Kidney capillary endothelial cell (primary cell): ENCODE data around the gene VCAM1.
"Not testable (repeated sequence)": the region's sequence is repeated elsewhere in the genome, so short reads cannot be mapped to it uniquely, and the experiment has no call there.

Source experiments
- DNase-seq: peaks from one replicate; pipeline ENCODE4 v3.0.0-alpha.2; 2018; ENCODE audit warnings: low spot score

The VCAM1 gene

DNA sequence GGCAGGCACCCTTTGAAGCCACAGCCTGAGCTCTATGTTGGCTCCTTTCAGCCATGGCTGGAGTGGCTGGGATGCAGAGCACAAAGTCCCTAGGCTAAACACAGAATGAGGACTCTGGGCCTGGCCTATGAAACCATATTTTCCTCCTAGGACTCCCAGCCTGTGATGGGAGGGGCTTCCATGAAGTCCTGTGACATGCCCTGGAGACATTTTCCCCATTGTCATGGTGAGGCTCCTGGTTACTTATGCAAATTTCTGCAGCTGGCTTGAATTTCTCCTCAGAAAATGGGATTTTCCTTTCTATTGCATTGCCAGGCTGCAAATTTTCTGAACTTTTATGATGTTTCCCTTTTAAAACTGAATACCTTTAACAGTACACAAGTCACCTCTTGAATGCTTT lies 61.3 kb downstream of the VCAM1 start:
- DNase-seq: no peak

DNA sequence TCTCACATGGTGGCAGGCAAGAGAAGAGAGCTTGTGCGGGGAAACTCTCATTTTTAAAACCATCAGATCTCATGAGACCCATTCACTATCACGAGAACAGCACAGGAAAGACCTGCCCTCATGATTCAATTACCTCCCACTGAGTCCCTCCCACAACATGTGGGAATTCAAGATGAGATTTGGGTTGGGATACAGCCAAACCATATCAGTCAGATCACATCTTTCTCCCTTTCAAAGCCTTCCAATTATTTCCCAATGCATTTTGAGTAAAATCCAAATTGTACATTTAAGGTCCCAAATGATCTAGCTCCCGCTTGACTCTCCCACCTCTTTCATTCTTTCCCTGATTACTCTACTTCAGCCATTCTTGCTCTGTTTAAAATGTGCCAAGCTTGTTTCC lies 62.2 kb downstream of the VCAM1 start:
- DNase-seq: not testable (repeated sequence)

DNA sequence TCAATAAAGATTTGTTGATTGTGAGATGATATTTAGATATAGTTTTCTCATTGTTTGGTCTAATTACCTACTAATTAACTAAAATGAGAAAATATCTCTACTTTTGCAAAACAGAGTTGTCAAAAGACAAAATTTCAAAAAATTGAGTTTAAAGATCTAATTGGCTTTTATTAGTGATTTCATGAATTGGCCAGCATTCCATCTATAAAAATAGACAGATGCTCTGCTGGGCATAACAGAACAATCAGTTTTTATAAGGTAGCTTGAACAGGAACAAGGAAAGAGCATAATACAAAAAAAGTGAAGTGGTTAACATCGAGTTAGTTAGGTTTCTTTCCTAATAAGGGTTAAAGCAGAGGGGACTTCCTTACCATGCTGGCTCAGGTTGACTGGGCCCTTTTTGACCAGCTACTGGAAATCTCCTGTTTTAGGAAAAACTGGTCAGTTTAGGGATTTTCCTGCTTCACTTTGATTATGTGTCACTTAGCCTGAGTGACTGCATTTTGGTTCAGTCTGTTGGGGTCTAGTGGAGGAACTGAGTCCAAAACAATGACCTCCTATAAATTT lies 63.0 kb downstream of the VCAM1 start:
- DNase-seq: no peak

DNA sequence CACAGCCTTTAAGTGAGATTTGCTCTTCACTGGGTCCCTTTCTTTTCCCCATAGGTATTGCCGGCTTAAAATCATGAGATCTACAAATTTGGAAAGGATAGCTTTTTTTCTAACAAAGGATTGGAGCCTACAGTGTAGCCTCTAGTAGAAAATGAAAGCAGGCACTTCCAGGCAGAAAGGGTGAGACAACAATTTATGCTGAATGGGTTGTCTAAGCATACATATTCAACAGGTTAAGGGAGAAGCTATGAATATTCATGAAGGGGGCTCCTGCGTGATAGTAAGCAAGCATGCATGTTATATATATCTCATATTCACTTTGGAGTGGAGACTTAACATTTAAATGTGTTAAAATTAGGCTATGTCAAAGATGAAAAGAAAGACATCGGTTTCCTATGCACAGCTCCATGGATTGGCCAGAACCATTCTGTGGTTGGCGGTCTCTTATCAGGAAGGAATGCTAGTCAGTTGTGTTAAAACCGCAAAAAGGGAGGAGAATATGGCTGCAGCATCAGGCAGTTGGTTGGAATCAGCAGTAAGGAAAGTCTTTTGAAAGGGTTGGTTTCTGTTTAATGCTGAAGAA lies 66.0 kb downstream of the VCAM1 start:
- no peak for DNase-seq

DNA sequence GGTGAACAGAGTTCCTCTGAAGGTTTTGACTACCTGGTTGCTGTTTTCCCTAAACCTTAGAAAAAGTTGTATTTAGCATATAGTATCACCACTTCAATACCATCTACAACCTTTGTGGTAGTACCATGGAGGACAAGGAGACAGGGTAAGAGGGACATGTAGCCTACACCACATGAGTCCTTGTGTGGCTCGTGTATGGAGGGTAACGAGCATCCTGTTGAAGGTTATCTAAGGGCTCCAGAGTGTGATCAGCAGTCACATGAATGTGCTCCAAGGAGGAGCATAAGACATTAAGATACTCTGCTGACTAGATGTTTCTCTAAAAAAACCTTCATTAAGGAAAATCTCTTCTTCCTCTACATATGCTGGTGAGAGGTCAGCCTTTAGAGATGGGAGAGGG lies 67.3 kb downstream of the VCAM1 start:
- no peak for DNase-seq
